Activated T-helper 2 cell treated with anti-CD3 and anti-CD28 coated beads, Interferon-gamma antibody, Interleukin-2, Interleukin-4, amounts not matched to agents 10 μg/mL and 5 μg/mL and 100 μg/mL, durations not matched to agents 14 hours and 24 hours and 36 hours (primary cell): Measurements from ENCODE around the gene TBC1D24. TPM values are rescaled to one million over a fixed set of nuclear protein-coding genes. Genes with fewer than 3 reads are reported as not detected.

Source experiments
- DNase-seq: peaks from one replicate; pipeline ENCODE4 v3.0.0; 2021; ENCODE audit warnings: low spot score
- H3K27ac Mint-ChIP-seq: one replicate; pipeline ENCODE4 v1.8.0; 2021; ENCODE audit warnings: mixed read lengths
- H3K27me3 Mint-ChIP-seq: one replicate; pipeline ENCODE4 v1.8.0; 2021; ENCODE audit warnings: low read depth, mixed read lengths
- H3K36me3 Mint-ChIP-seq: one replicate; pipeline ENCODE4 v1.8.0; 2021; ENCODE audit warnings: low read depth, mixed read lengths
- H3K4me1 Mint-ChIP-seq: one replicate; pipeline ENCODE4 v1.8.0; 2021; ENCODE audit warnings: low read depth, mixed read lengths
- H3K4me3 Mint-ChIP-seq: one replicate; pipeline ENCODE4 v1.8.0; 2021; ENCODE audit warnings: low read depth, mild to moderate bottlenecking, moderate library complexity, mixed read lengths
- H3K9me3 Mint-ChIP-seq: one replicate; pipeline ENCODE4 v1.8.0; 2021; ENCODE audit warnings: mixed read lengths
- intact Hi-C: fragments of 100-400 bp; cut with micrococcal nuclease; formaldehyde crosslinking; loops from one replicate; pipeline ENCODE4 v1.15.1; 2023
- total RNA-seq: library from RNA; stranded (reverse); gene quantifications from 2 replicates; pipeline ENCODE4 v1.2.3, GENCODE V29; 2022

TBC1D24 gene
- total RNA-seq, 1 donor from 2014 or later, result 21.4 TPM

DNA sequence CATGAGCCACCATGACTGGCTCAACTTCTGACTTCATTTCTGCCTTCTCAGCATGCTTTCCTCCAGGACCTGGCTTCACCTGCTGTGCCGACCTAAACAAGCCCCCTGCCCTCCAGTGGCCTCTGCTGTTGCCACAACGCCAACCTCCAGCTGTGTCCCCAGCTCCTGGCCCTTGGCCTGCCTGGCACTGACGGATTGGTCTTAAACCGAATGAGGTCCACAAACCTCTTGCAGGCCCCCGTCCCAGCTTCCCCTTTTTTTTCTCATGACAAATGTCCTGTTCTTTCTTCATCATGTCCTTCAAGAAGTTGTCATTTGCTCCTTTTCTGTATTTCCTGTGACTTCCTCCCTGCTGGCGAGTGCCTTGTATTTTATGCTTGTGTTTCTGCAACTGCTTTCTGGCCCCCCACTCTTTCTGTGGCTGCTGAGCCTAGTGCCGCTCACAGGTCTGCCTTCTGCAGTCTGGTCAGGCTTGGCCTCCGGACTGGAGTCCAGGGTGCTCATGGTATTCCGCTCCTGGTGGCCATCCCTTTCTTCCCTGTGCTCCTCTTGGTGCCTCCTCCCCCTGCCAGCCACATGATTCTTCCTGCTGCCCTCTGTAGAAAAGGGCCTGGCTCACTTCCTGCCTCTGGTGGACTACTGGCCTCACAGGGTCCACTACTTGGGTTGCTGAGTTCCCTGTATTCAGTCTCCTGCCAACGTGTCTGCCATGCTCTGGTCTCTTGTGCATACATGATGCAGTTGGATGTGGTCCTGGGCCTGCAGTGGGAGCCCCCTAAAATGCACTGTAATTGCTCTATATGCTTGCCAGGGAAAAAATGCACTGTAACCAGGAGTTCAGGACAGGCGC is 41.7 kb downstream of the TBC1D24 start:
- H3K27me3 Mint-ChIP-seq, result no peaks in the 10 kb centered on the region
- DNase-seq, result no peak
- intact Hi-C loops, result loop anchor here (10.0 kb wide), 2 partner anchors 252 to 362 kb away; partner anchors contain the start of genes RNPS1 and TRAF7
- H3K27ac Mint-ChIP-seq, result peak overlapping the region; percentile 82
- no peaks in the 10 kb centered on the region for H3K9me3 Mint-ChIP-seq
- peaks cover 45% of the 10 kb centered on the region for H3K4me1 Mint-ChIP-seq
- H3K4me3 Mint-ChIP-seq, result peak overlapping the region; percentile 88
- H3K36me3 Mint-ChIP-seq, result peaks cover 23% of the 10 kb centered on the region

DNA sequence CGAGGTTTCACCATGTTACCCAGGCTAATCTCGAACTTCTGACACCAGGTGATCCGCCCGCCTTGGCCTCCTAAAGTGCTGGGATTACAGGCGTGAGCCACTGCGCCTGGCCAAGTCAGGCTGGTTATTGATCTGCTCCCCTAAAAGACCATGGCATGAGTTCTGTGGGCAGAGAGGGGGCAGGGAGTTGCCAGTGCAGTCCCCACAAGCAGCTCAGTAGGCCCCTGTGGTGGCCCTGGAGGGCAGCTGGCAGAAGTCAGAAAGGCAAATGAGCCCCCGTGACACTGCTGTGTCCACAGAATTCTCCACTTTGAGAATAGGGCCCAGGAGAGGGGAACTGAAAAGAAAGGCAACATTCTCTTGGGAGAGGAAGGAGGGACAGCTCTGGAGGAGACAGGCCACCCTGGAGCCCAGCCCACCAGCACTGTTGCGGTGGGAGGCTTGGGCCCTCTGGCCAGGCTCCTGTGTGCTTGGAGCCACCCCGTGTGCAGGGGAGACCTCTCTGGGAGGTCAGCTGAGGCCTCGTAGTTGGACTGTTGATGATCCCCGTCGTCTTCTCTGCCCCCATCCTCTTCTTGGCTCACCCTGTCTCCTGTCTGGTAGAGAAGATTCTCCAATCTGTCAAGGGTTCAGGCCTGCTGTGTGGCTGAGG is 43.2 kb downstream of the TBC1D24 start:
- Mint-ChIP-seq H3K27me3 (no peaks in the 10 kb centered on the region), H3K27ac (no peak overlapping the region), H3K4me3 (peak overlapping the region; percentile 30), H3K9me3 (no peaks in the 10 kb centered on the region), H3K4me1 (peaks cover 40% of the 10 kb centered on the region), H3K36me3 (peaks cover 23% of the 10 kb centered on the region)
- intact Hi-C loops, result loop anchor here (10.0 kb wide), 2 partner anchors 253 to 363 kb away; partner anchors contain the start of genes RNPS1 and TRAF7
- no peak for DNase-seq

DNA sequence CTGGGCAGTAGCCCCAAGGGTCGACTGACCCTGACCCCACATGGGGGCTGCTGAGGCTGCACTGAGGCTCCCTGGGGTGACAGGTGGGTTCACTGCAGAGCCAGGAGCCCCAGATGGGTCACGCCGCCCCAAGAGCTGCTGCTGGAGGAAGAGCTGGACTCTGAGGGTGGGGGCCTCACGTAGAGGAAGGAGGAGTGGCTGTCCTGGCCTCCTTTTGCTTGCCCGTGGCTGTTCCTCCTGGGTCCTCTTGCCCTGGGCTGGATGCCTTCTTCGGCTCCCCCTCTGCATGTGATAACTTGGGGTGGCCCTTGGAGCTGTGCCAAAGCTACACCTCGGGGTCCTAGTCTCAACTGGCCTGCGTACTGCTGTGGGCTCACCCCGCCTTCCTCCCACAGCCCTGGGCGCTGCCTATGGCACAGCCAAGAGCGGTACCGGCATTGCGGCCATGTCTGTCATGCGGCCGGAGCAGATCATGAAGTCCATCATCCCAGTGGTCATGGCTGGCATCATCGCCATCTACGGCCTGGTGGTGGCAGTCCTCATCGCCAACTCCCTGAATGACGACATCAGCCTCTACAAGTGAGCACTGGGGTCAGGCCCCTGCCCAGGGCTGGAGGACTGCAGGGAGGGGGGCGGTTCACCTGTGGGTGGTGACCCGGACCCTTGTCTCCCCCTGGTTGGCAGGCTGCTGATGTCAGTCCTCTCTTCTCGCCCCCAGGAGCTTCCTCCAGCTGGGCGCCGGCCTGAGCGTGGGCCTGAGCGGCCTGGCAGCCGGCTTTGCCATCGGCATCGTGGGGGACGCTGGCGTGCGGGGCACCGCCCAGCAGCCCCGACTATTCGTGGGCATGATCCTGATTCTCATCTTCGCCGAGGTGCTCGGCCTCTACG is 44.1 kb downstream of the TBC1D24 start:
- no peak for DNase-seq
- intact Hi-C loops, result loop anchor here (10.0 kb wide), 2 partner anchors 254 to 364 kb away; partner anchors contain the start of genes RNPS1 and TRAF7
- H3K9me3 Mint-ChIP-seq, result no peaks in the 10 kb centered on the region
- H3K4me1 Mint-ChIP-seq, result peaks cover 38% of the 10 kb centered on the region
- H3K27ac Mint-ChIP-seq, result peak overlapping the region; percentile 36
- H3K4me3 Mint-ChIP-seq, result peak overlapping the region; percentile 77
- no peaks in the 10 kb centered on the region for H3K27me3 Mint-ChIP-seq
- peaks cover 29% of the 10 kb centered on the region for H3K36me3 Mint-ChIP-seq

DNA sequence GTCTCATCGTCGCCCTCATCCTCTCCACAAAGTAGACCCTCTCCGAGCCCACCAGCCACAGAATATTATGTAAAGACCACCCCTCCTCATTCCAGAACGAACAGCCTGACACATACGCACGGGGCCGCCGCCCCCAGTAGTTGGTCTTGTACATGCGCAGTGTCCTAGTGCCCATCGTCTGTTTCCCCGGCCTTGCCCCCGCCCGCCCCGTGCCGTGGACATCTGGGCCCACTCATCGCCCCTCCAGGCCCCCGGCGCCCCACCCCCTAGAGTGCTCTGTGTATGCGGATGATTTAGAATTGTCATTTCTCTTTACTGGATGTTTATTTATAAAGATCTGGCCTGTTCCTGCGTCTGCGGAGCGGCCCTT is 44.8 kb downstream of the TBC1D24 start:
- H3K4me3 Mint-ChIP-seq, result peak overlapping the region; percentile 77
- no peaks in the 10 kb centered on the region for H3K9me3 Mint-ChIP-seq
- DNase-seq, result no peak
- H3K36me3 Mint-ChIP-seq, result peaks cover 35% of the 10 kb centered on the region
- intact Hi-C loops, result loop anchor here (10.0 kb wide), 2 partner anchors 255 to 365 kb away; partner anchors contain the start of genes RNPS1 and TRAF7
- peak overlapping the region; percentile 89 for H3K27ac Mint-ChIP-seq
- peaks cover 38% of the 10 kb centered on the region for H3K4me1 Mint-ChIP-seq
- no peaks in the 10 kb centered on the region for H3K27me3 Mint-ChIP-seq

DNA sequence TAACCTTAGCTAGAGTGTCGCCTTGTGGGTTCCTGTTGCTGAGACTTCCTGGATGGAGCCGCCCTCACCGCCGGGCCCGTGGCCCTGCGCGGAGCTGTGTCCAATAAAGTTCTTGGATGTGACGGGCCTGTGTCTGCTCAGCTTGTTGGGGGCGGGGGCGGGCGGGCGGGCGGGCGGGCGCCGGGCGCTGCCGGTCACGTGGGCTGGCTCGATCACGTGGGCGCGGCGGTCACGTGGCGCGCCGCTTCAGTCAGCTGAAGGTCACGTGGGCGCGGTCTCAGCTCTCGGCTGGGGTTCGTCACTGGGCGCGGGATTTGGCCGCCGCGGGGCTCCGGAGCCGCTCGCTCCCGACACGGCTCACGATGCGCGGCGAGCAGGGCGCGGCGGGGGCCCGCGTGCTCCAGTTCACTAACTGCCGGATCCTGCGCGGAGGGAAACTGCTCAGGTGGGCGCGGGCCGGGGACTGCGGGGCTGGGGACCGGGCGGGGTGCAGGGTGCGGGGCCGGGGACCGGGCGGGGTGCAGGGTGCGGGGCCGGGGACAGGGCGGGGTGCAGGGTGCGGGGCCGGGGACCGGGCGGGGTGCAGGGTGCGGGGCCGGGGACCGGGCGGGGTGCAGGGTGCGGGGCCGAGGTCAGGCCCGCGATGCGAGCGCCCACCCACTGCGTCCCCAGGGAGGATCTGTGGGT is 45.3 kb downstream of the TBC1D24 start, which contains the start of gene AMDHD2:
TSS of gene AMDHD2 (plus strand) at position 275 of the 687 bp plus-strand sequence. CDS start at position 363, 88 bp downstream.
- DNase-seq, result peak; percentile 84
- Mint-ChIP-seq H3K27me3 (no peaks in the 10 kb centered on the region), H3K9me3 (no peaks in the 10 kb centered on the region), H3K27ac (peak within 1 kb of the TSS; percentile 89), H3K4me1 (peaks cover 35% of the 10 kb centered on the region), H3K36me3 (peaks cover 39% of the 10 kb centered on the region), H3K4me3 (peak within 1 kb of the TSS; percentile 79)
- intact Hi-C loops, result no loop called here

DNA sequence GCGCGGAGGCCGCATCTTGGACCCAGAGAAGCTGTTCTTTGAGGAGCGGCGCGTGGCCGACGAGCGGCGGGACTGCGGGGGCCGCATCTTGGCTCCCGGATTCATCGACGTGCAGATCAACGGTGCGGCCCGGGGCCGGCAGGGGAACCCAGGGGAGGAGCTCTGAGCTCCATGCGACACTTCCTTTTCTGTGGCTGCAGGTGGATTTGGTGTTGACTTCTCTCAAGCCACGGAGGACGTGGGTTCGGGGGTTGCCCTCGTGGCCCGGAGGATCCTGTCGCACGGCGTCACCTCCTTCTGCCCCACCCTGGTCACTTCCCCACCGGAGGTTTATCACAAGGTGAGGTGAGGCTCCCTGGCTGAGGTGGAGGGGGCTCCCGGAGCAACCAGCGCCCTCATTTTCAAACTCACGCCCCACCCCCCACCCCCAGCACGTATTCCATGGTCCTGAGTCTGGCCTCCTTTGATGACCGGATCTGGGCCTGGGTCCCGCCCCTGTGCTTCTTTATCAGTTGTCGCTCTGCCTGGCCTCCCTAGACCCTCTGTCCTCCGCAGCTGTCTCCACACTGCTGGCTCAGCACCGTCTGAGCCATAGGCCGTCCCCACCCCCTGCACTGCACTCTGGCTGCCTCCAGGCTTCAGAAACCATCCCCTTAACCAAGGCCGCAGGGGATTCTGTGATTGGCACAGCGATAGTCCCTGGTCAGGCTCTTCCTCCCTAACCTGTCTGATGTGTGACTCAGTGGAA is 46.0 kb downstream of the TBC1D24 start:
- Mint-ChIP-seq H3K4me1 (peaks cover 28% of the 10 kb centered on the region), H3K36me3 (peaks cover 37% of the 10 kb centered on the region), H3K27me3 (no peaks in the 10 kb centered on the region), H3K4me3 (peak overlapping the region; percentile 79), H3K27ac (peak overlapping the region; percentile 78), H3K9me3 (no peaks in the 10 kb centered on the region)
- DNase-seq, result peak; percentile 51
- intact Hi-C loops, result no loop called here

DNA sequence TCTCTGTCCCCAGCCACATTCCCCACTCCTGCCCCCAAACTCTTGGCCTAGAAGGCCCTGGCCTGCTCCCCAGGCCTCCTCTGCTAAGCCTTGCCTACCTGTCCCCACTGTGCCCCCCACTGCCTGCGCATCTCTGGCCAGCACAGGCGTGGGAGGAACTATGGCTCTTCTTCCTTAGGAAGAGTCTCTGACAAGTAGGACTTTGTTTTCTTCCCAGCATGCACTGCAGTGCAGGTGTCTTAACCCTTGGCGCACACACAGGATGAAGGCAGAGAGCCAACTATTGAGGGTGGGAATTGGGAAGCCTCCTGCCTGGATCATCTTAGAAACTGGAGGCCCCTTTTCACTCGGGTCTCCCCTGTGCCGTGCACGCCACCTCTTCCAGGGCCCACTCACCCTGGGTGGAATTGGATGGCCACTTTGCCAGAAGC is 48.9 kb downstream of the TBC1D24 start:
- Mint-ChIP-seq H3K9me3 (no peaks in the 10 kb centered on the region), H3K27ac (no peak overlapping the region), H3K27me3 (no peaks in the 10 kb centered on the region), H3K36me3 (peaks cover 33% of the 10 kb centered on the region), H3K4me1 (peaks cover 15% of the 10 kb centered on the region), H3K4me3 (no peak overlapping the region)
- intact Hi-C loops, result no loop called here
- DNase-seq, result no peak

DNA sequence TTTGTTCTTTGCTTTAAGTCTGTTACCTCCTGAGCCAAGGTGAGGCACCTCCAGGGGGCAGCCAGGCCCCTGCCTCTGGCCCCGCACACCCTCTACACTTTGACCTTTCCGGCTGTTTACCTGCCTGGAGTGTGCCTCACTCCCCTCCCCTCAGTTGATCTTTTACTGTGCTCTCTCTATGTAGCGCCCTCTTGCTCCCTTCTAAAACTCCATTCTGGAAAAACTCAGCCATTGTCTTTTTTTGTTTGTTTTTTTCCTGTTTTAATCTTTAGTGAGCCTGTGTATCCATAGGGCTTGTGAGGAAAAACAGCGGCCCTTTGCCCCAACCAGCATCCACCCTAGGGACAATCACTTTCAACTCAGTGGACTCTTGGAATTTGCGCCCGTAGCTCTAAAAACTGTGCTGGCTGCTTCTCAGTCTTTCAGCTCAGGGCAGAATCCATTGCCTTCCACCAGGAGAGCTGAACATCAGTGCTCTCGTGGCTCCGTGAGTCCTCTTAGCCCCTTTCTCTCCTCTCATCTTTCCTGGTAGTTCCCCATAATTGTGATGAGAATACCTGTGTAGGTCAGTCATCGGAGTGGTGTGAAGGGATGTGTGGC is 49.5 kb downstream of the TBC1D24 start:
- Mint-ChIP-seq H3K27ac (no peak overlapping the region), H3K27me3 (no peaks in the 10 kb centered on the region), H3K36me3 (peaks cover 33% of the 10 kb centered on the region), H3K4me3 (no peak overlapping the region), H3K9me3 (no peaks in the 10 kb centered on the region), H3K4me1 (peaks cover 11% of the 10 kb centered on the region)
- no peak for DNase-seq
- intact Hi-C loops, result no loop called here

DNA sequence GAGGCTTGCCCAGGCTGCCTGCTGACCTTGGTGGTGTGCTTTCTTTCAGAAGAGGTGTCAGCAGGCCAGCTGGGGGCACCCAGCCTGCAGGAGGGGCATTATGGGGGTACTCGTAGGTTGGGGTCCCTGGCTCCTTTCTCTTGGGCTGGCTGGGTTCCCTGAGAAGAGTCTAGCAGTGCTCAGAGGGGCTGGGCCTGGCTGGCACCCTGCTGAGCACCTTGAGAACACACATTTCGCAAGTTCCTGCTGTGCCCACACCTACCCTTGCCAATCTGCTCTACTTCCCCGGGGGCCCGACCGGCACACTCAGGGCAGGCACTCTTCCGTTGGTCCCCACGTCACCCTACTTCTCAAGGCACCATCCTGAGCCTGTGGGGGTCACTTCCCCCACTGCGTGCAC is 51.2 kb downstream of the TBC1D24 start:
- Mint-ChIP-seq H3K27ac (no peak overlapping the region), H3K36me3 (peaks cover 32% of the 10 kb centered on the region), H3K27me3 (no peaks in the 10 kb centered on the region), H3K4me1 (peaks cover 5% of the 10 kb centered on the region), H3K9me3 (no peaks in the 10 kb centered on the region), H3K4me3 (no peak overlapping the region)
- no peak for DNase-seq
- intact Hi-C loops, result no loop called here

DNA sequence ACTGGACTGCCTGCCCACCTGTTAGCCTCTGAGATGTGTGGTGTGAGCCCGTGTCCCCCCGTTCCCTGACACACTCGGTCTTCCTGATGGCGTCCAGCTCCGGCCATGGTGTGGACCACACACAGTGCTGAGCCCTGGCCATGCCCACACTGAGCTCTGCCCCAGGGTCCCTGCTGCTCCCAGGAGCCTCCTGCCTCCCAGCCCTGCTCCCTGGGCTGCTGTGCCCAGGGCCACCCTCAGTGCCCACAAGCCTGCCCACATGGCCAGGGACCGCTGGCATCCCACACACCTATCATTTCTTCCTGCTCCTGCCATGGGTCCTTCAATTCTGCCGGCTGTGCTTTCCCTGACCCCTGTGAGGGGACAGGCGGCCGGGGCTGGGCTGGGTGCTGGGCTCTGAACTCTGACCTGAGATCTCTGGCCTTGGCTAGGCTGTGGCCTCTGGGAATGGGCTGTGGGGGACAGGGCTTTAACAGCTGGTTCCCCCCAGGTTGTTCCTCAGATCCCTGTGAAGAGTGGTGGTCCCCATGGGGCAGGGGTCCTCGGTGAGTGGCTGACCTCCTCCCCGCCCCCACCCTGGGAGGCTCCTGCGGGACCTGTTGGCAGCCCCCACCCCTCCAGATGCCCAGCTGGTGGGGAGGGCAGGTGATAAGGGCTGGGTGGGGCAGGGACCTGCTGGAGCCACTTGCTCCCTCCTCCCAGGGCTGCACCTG is 52.3 kb downstream of the TBC1D24 start:
- Mint-ChIP-seq H3K4me3 (no peak overlapping the region), H3K4me1 (peaks cover 6% of the 10 kb centered on the region), H3K27ac (no peak overlapping the region), H3K9me3 (no peaks in the 10 kb centered on the region), H3K36me3 (peaks cover 29% of the 10 kb centered on the region), H3K27me3 (no peaks in the 10 kb centered on the region)
- no peak for DNase-seq
- intact Hi-C loops, result no loop called here

DNA sequence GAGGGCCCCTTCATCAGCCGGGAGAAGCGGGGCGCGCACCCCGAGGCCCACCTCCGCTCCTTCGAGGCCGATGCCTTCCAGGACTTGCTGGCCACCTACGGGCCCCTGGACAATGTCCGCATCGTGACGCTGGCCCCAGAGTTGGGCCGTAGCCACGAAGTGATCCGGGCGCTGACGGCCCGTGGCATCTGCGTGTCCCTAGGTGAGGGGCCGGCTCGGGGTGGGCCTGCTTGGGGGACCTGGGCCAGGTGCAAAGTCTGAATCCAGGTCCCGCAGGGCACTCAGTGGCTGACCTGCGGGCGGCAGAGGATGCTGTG is 52.8 kb downstream of the TBC1D24 start:
- no peak for DNase-seq
- no peak overlapping the region for H3K27ac Mint-ChIP-seq
- intact Hi-C loops, result no loop called here
- peaks cover 29% of the 10 kb centered on the region for H3K36me3 Mint-ChIP-seq
- H3K4me1 Mint-ChIP-seq, result peaks cover 9% of the 10 kb centered on the region
- H3K9me3 Mint-ChIP-seq, result no peaks in the 10 kb centered on the region
- no peak overlapping the region for H3K4me3 Mint-ChIP-seq
- no peaks in the 10 kb centered on the region for H3K27me3 Mint-ChIP-seq
